Mesendoderm (in vitro differentiated cells): ENCODE data around the gene ALK.

ENCODE experiments used
- DNase-seq: peaks from one replicate; pipeline ENCODE4 v3.0.0; 2013
- H2AK5ac ChIP-seq: 2 replicates; pipeline ENCODE4 v1.6.1; 2013; ENCODE audit warnings: low read length, inconsistent platforms
- H2BK120ac ChIP-seq: 2 replicates; pipeline ENCODE4 v1.6.1; 2013; ENCODE audit warnings: low read depth, mild to moderate bottlenecking, low read length, moderate library complexity, mixed read lengths
- H2BK15ac ChIP-seq: replicated peaks from 2 replicates; pipeline ENCODE4 v1.6.1; 2013; ENCODE audit warnings: low read depth, mild to moderate bottlenecking, moderate library complexity
- H2BK5ac ChIP-seq: 2 replicates; pipeline ENCODE4 v1.6.1; 2013; ENCODE audit warnings: low read length, inconsistent platforms
- H3K18ac ChIP-seq: 2 replicates; pipeline ENCODE4 v1.6.1; 2013; ENCODE audit warnings: mild to moderate bottlenecking, low read length, mixed read lengths
- H3K23ac ChIP-seq: one replicate; pipeline ENCODE4 v1.6.1; 2013; ENCODE audit warnings: low read length
- H3K27ac ChIP-seq: 2 replicates; pipeline ENCODE4 v1.5.1; 2013; ENCODE audit warnings: low read depth, mild to moderate bottlenecking, inconsistent platforms, low read length, moderate library complexity
- H3K27me3 ChIP-seq: 2 replicates; pipeline ENCODE4 v1.6.1; 2013; ENCODE audit warnings: low read length, control low read depth, mild to moderate bottlenecking, inconsistent platforms; ENCODE audit not compliant: insufficient read depth, poor library complexity
- H3K36me3 ChIP-seq: 2 replicates; pipeline ENCODE4 v1.6.1; 2013; ENCODE audit warnings: low read length, inconsistent platforms; ENCODE audit not compliant: control insufficient read depth, insufficient read depth
- H3K4ac ChIP-seq: one replicate; pipeline ENCODE4 v1.6.1; 2013; ENCODE audit warnings: low read depth, mild to moderate bottlenecking, low read length, moderate library complexity
- H3K4me1 ChIP-seq: 2 replicates; pipeline ENCODE4 v1.6.1; 2013; ENCODE audit warnings: low read depth, low read length, inconsistent platforms; ENCODE audit not compliant: control insufficient read depth
- H3K4me2 ChIP-seq: 2 replicates; pipeline ENCODE4 v1.6.1; 2013; ENCODE audit warnings: low read length
- H3K4me3 ChIP-seq: 2 replicates; pipeline ENCODE4 v1.5.1; 2013; ENCODE audit warnings: mild to moderate bottlenecking, low read length
- H3K56ac ChIP-seq: one replicate; pipeline ENCODE4 v1.6.1; 2013; ENCODE audit warnings: low read length
- H3K79me1 ChIP-seq: 2 replicates; pipeline ENCODE4 v1.6.1; 2013; ENCODE audit warnings: low read length, inconsistent platforms
- H3K79me2 ChIP-seq: 2 replicates; pipeline ENCODE4 v1.6.1; 2013; ENCODE audit warnings: mild to moderate bottlenecking, low read length; ENCODE audit not compliant: control insufficient read depth, insufficient read depth
- H3K9ac ChIP-seq: 2 replicates; pipeline ENCODE4 v1.6.1; 2013; ENCODE audit warnings: low read length, inconsistent platforms
- H4K5ac ChIP-seq: one replicate; pipeline ENCODE4 v1.6.1; 2013; ENCODE audit warnings: low read length
- H4K8ac ChIP-seq: one replicate; pipeline ENCODE4 v1.6.1; 2013; ENCODE audit warnings: low read depth, mild to moderate bottlenecking, control low read depth, low read length, moderate library complexity
- WGBS: extraction: QIAGEN DNeasy Blood & Tissue Kit; methylation state at CpG from one replicate; pipeline ENCODE4 v1.1.7; 2013; ENCODE audit warnings: low lambda C conversion rate, missing lambda C conversion rate; ENCODE audit not compliant: insufficient coverage; ENCODE audit errors: extremely low coverage; 5-methylcytosine and 5-hydroxymethylcytosine counted together

Gene ALK

DNA sequence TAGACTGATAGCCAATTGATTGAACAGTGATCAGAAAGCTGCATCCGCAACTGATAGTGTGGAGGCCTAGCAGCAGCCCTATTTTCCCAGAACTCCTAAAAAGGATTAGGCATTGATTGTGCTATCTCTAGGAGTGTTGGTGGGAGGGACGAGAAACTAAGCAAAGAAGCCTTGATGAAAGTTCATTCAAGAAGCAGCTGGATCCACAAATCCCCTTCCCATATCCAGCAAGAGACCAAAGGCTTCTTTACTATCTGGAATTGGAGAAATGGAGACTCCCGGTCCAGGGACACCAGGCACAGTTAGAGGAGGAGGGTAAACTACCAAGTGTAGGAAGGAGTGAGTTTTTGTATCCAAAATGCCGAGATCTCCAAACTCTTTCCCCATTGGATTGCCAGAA is 151.5 kb downstream of the ALK start:
- Histone ChIP-seq H3K4me3 (no peak overlapping the region), H3K4ac (no peak overlapping the region), H3K4me1 (peaks cover 2% of the 10 kb centered on the region), H4K5ac (no peak overlapping the region), H3K23ac (no peak overlapping the region), H3K36me3 (no peaks in the 10 kb centered on the region), H3K18ac (no peak overlapping the region), H3K79me2 (no peaks in the 10 kb centered on the region), H3K56ac (no peak overlapping the region), H3K4me2 (no peak overlapping the region), H3K9ac (no peak overlapping the region), H3K27ac (no peak overlapping the region), H4K8ac (no peak overlapping the region), H2BK15ac (no peak overlapping the region), H2AK5ac (no peak overlapping the region), H2BK5ac (no peak overlapping the region), H2BK120ac (no peak overlapping the region), H3K27me3 (no peaks in the 10 kb centered on the region), H3K79me1 (no peaks in the 10 kb centered on the region)
- peak; percentile 45 for DNase-seq
- WGBS: no CpG with 5 or more reads among the region's 4 CpGs

GRCh38 chr2:29767606-29768335 is 153.6 kb downstream of the ALK start:
- H3K9ac ChIP-seq: no peak overlapping the region
- no peak overlapping the region for H2BK5ac ChIP-seq
- H4K8ac ChIP-seq: no peak overlapping the region
- H2BK120ac ChIP-seq: no peak overlapping the region
- no peak overlapping the region for H3K23ac ChIP-seq
- H3K4me3 ChIP-seq: no peak overlapping the region
- H3K4ac ChIP-seq: no peak overlapping the region
- no peak overlapping the region for H4K5ac ChIP-seq
- H3K27me3 ChIP-seq: no peaks in the 10 kb centered on the region
- no peaks in the 10 kb centered on the region for H3K36me3 ChIP-seq
- no peak overlapping the region for H2AK5ac ChIP-seq
- H3K4me1 ChIP-seq: peaks cover 2% of the 10 kb centered on the region
- no peak overlapping the region for H3K18ac ChIP-seq
- H3K4me2 ChIP-seq: no peak overlapping the region
- no peak overlapping the region for H3K27ac ChIP-seq
- DNase-seq: peak; percentile 45
- no CpG with 5 or more reads among the region's 9 CpGs for WGBS
- H3K56ac ChIP-seq: no peak overlapping the region
- H2BK15ac ChIP-seq: no peak overlapping the region
- H3K79me1 ChIP-seq: no peaks in the 10 kb centered on the region
- H3K79me2 ChIP-seq: no peaks in the 10 kb centered on the region

- no peaks in the 10 kb centered on the region for H3K27me3 ChIP-seq
- no peak overlapping the region for H3K4me3 ChIP-seq
- H3K79me2 ChIP-seq: no peaks in the 10 kb centered on the region
- H3K56ac ChIP-seq: no peak overlapping the region
- no peak overlapping the region for H3K9ac ChIP-seq
- H2AK5ac ChIP-seq: no peak overlapping the region
- no peaks in the 10 kb centered on the region for H3K79me1 ChIP-seq
- no peak overlapping the region for H2BK5ac ChIP-seq
- no peak overlapping the region for H3K27ac ChIP-seq
- WGBS: no CpG with 5 or more reads among the region's 1 CpG
- DNase-seq: no peak
- H3K36me3 ChIP-seq: no peaks in the 10 kb centered on the region
- peaks cover 2% of the 10 kb centered on the region for H3K4me1 ChIP-seq
- no peak overlapping the region for H3K18ac ChIP-seq
- H2BK120ac ChIP-seq: no peak overlapping the region
- H3K23ac ChIP-seq: no peak overlapping the region
- no peak overlapping the region for H4K5ac ChIP-seq
- H2BK15ac ChIP-seq: no peak overlapping the region
- H3K4ac ChIP-seq: no peak overlapping the region
- no peak overlapping the region for H4K8ac ChIP-seq
- no peak overlapping the region for H3K4me2 ChIP-seq
Measured at GRCh38 chr2:29766191-29766590, 155.2 kb downstream of the ALK start.

- WGBS: no CpG with 5 or more reads among the region's 1 CpG
- H3K4me2 ChIP-seq: no peak overlapping the region
- peaks cover 2% of the 10 kb centered on the region for H3K4me1 ChIP-seq
Measured at GRCh38 chr2:29765721-29766120, 155.7 kb downstream of the ALK start.

GRCh38 chr2:29763371-29763770 is 158.0 kb downstream of the ALK start:
- Histone ChIP-seq H3K18ac (no peak overlapping the region), H2BK120ac (no peak overlapping the region), H3K23ac (no peak overlapping the region), H3K4me1 (no peaks in the 10 kb centered on the region), H3K4me3 (no peak overlapping the region), H3K4ac (no peak overlapping the region), H4K5ac (no peak overlapping the region), H3K56ac (no peak overlapping the region), H2AK5ac (no peak overlapping the region), H3K27me3 (no peaks in the 10 kb centered on the region), H2BK15ac (no peak overlapping the region), H3K79me2 (no peaks in the 10 kb centered on the region), H3K9ac (no peak overlapping the region), H3K27ac (no peak overlapping the region), H3K4me2 (no peak overlapping the region), H3K79me1 (no peaks in the 10 kb centered on the region), H4K8ac (no peak overlapping the region), H2BK5ac (no peak overlapping the region), H3K36me3 (no peaks in the 10 kb centered on the region)
- DNase-seq: no peak
- no CpG with 5 or more reads among the region's 3 CpGs for WGBS

More at GRCh38 chr2:29765721-29766120, 155.7 kb downstream of the ALK start:
- H3K27ac ChIP-seq: no peak overlapping the region
- H2BK5ac ChIP-seq: no peak overlapping the region
- no peak for DNase-seq
- no peaks in the 10 kb centered on the region for H3K79me2 ChIP-seq
- H4K5ac ChIP-seq: no peak overlapping the region
- H3K9ac ChIP-seq: no peak overlapping the region
- no peak overlapping the region for H3K56ac ChIP-seq
- no peak overlapping the region for H2BK120ac ChIP-seq
- no peak overlapping the region for H3K4ac ChIP-seq
- no peak overlapping the region for H3K23ac ChIP-seq
- H3K79me1 ChIP-seq: no peaks in the 10 kb centered on the region
- no peak overlapping the region for H3K18ac ChIP-seq
- H3K4me3 ChIP-seq: no peak overlapping the region
- no peak overlapping the region for H2BK15ac ChIP-seq
- H3K36me3 ChIP-seq: no peaks in the 10 kb centered on the region
- no peaks in the 10 kb centered on the region for H3K27me3 ChIP-seq
- H4K8ac ChIP-seq: no peak overlapping the region
- H2AK5ac ChIP-seq: no peak overlapping the region

- H3K79me1 ChIP-seq: no peaks in the 10 kb centered on the region
- H2AK5ac ChIP-seq: no peak overlapping the region
- no peak overlapping the region for H2BK120ac ChIP-seq
- no peak overlapping the region for H3K4me2 ChIP-seq
- WGBS: no CpG with 5 or more reads among the region's 5 CpGs
- no peaks in the 10 kb centered on the region for H3K4me1 ChIP-seq
- no peak overlapping the region for H4K5ac ChIP-seq
- no peaks in the 10 kb centered on the region for H3K27me3 ChIP-seq
- no peak overlapping the region for H2BK15ac ChIP-seq
- no peaks in the 10 kb centered on the region for H3K79me2 ChIP-seq
- no peak overlapping the region for H2BK5ac ChIP-seq
- no peak for DNase-seq
- no peak overlapping the region for H3K4me3 ChIP-seq
- H4K8ac ChIP-seq: no peak overlapping the region
- H3K9ac ChIP-seq: no peak overlapping the region
- H3K18ac ChIP-seq: no peak overlapping the region
- H3K27ac ChIP-seq: no peak overlapping the region
- no peak overlapping the region for H3K23ac ChIP-seq
- no peak overlapping the region for H3K4ac ChIP-seq
- no peak overlapping the region for H3K56ac ChIP-seq
- H3K36me3 ChIP-seq: no peaks in the 10 kb centered on the region
Measured at GRCh38 chr2:29762239-29762638, 159.1 kb downstream of the ALK start.
